ENCODE data around the gene EDA.

Gene EDA
- 0 to 1.1 (median 0.25) reads per million in 18 experiments for total RNA-seq

DNA sequence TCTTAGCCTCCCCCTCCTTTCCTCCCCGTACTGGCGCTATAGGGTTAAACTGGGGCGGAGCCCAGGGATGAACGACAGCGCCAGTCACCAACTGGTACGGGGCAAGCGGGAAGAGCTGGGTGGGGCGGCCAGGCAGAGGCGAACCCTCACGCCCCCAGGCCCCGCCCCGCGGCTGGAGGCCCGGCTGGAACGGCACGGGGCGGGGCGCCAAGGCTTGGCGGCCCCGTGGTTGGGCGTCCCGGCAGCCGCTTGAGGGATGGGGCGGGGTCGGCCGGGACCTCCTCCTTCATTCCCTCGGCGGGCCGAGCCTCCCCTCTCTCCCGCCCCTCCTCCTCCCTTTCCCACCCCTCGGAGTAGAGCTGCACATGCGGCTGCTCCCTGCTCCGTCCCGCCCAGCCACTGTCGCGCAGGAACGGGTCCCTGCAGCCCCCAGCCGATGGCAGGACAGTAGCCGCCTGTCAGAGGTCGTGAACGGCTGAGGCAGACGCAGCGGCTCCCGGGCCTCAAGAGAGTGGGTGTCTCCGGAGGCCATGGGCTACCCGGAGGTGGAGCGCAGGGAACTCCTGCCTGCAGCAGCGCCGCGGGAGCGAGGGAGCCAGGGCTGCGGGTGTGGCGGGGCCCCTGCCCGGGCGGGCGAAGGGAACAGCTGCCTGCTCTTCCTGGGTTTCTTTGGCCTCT lies at the start of gene EDA:
EDA (plus strand) TSS at position 335 of the 678 bp plus-strand sequence.
- DNase-seq: peak; percentile 58 to 61

DNA sequence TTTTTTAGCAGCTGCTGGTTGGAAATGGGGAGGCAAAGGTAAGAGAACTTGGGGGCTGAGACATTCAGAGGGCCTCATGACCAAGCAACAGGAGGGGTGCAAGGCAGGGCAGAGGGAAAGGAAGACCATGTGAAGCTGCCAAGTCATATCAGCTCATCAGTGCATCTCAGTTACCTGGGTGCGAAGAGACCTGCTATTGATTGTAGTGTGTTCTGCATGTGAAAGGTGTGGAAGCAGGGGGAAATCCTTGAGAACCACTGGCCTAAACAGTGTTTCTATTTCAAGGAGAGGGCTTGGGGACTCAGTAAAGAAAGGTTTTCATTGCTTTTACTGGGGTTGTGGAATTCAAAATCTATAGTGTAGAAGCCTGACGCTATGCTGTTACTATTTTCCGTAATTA lies 47.1 kb upstream of the EDA start:
- no peak for DNase-seq

DNA sequence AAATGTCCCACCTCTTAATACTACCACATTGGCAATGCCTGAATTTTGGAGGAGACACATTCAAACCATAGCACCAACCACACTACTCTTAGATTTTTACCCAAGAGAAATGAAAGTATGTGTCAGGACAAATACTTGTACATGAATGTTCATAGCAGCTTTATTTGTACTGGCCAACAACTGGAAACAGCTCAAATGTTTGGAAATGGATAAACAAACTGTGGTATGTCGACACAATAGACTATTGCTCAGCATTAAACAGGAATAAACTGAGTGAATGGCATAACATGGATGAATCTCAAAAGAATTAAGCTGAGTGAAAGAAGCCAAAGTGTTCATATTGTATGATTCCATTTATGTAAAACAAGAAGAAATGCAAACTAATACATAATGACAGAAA lies 18.5 kb upstream of the EDA start:
- no peak for DNase-seq

DNA sequence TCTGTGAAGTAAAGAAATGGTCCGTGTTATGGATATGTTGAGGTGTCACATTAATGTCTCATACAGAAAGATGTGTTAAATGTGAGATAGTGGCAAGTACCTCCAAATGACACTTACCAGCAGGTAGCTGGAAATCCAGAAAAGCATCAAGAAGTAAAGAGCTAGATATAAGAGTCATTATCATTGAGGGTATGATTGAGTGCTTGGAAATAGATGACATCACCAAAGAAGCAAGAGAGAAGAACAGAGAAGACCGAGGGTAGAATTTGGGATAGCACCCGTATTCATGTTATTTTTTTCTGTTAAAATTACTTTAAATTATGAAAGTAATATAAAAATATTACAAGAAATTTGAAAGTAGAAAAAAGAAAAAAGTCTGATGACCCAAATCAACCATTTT lies 15.7 kb upstream of the EDA start:
- DNase-seq: no peak

DNA sequence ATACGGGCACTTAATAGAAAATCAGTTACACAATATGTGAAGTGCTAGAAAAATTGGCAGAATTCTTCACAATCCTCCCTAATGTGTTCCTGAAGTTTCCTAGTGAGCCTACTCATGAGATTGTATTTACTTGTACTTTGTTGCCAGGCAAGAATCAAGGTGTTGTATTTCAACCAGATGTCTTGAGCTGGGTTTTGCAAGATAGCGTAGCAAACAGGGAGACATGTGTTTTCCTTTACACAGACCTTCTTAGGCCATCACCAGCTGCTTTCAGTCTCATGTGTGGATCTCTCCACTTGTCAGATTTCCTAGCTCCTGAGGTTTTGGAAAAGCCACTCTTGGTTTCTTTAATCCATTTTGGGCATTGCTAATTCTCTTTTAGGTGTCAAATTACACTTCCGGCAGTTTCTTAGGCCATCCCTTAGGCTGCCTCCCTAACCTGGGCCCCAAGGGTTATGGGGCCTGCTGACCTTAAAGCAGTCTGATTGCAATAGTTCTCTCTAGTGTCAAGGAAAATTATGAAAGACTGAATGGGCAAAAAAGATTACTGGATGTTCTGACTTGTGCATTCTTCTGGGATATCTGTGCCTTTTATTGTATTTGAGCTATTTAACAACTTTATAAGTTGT lies 12.2 kb upstream of the EDA start:
- DNase-seq: no peak

DNA sequence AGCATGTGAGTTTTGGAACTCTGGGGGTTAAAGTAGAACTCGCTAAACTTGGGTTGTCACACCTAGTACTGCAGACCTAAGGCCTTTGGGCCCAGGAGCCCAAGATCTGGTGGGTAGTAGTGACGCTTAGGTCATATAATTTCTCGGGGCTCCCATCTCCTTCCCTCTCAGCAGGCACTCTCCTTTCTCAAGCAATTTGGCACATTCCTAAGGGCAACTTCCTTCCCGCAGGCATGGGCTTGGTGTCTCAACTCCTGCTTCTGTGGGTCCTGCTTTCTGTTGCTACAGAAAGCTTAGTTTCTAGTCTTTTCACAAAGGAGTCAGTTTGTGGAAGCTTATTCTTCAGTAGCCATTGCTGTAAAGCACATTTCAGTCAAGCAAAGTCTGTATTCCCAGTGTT lies 10.4 kb upstream of the EDA start:
- no peak for DNase-seq

DNA sequence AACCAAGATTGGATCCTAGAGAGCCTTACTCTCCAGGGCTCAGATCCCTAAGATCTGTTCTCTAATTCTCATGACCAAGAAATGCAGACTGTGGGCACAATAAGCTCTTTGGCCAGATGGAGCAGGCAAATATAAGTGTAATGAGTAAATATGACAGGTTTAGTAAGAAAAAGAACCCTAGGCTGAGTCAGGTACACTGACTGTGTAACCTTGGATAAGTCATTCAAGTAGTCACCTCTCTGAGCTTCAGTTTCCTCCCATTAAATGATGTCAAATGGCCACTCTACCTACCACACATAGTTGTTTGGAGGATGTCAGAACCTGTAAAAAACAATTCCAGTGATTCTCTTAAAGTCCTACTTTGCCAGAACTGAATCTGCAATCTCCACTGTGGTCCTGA lies 8.3 kb upstream of the EDA start:
- no peak for DNase-seq

DNA sequence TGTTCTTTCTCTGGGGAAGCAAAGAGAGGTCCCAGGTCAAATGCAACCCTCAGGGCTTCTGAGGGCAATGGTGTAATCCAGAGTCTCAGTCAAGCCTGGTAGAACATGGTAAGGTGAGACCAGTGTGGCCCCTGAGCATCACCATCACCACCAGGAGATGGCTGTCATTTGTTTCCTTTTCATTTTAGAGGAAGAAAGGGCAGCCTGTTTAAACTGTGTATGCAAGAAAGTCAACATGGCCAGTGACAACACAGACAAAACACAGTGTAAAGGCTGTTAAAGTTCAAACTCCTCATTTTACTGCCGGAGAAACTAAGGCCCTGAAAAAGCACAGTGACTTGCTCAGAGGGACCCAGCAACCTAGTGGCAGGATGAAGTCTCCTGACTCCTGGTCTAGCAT lies 2.0 kb upstream of the EDA start:
- DNase-seq: no peak

DNA sequence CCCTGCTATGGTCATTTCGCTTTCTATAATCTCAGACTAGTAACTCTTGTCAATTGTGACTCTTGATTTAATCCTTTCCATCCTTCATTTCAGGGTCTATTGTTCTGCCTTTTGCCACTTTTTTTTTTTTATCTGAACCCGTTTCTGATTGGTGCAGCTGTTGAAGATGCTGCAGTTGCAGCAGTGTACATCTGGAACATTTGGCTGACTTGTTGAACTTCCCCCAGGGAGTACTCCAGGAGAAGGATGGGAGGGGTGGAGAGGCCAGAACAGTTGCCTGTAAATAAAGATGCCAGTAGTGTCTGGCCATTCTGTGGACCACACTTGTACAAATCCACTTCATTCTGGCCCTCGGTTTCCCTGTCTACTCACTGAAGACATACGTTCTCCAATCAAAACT lies 1.0 kb upstream of the EDA start:
- DNase-seq: no peak

DNA sequence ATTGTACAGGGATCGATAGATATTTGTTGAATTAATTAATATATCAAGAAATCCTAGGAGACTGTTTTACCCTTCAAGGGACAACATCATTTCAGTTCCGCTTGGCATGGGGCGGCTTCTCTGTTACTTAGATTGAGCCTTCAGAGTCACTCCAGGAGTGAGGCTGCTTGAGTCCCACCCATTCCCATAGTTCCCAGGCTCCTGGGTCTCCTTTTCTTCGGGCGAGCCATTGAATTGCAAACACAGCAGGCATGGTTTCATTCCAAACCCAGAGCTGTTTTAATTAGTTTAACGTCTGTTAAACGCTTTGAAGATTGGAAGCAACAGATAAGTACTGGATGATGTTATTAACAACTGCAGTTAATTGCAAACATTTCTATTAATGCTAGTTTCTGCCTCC lies 571 bp upstream of the EDA start:
- DNase-seq: no peak

DNA sequence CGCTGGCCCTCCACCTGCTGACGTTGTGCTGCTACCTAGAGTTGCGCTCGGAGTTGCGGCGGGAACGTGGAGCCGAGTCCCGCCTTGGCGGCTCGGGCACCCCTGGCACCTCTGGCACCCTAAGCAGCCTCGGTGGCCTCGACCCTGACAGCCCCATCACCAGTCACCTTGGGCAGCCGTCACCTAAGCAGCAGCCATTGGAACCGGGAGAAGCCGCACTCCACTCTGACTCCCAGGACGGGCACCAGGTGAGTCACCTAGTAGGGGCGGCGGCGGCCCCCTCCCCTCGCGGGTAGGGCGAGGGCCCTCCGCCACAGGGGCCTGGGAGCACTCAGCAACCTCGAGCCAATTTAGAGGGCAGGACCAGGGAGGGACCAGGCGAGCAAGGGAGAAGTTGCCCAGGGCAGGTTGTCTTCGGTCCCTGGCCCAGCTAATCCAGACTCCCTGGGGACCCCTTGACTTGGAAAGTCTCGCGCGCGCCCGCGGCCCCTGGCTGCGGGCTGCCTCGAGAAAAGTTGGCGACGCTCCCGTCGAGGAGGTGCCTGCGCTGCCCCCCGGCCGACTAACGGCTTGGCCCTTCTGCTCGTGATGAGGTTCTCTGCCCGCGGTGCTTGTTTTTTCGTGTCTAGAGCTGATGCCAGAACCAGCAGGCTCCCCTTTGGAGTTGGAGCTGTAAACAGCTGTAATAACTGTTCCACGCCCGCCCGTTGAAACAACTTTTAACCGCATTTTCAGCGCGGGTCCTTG lies 717 bp downstream of the EDA start:
- DNase-seq: no peak

DNA sequence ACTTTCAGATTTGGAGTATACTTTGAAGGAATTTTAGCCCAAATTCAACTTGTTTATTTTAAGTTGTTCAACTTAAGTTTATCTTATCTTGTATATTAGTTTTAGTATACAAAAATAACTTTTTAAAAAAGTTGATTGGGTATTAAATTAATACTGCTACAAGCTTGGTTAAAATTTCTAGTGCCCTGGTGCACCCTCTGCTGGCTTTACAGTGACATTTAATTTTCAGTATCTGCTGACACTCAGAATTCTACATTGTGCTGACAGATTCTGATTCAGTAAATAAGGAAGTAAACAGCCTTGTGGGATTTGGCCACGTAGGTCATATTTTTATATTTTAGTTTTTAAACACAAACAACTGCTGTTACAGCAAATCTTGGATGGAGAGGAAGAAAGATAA lies 2.9 kb downstream of the EDA start:
- DNase-seq: peak; percentile 18 to 48

DNA sequence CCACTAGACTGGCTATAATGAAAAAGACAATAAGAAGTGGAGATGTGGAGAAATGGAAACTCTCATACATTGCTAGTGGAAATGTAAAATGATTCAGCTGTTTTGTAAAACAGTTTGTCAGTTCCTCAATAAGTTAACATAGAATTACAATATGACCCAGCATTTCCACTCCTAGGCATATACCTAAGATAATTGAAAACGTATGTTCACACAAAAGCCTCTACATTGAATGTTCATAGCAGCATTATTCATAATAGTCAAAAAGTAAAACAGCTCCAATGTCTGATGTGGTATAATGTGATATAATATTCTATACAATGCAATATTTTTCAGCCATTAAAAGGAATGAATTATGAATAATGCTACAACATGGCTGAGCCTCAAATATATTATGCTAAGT lies 10.2 kb downstream of the EDA start:
- DNase-seq: no peak

DNA sequence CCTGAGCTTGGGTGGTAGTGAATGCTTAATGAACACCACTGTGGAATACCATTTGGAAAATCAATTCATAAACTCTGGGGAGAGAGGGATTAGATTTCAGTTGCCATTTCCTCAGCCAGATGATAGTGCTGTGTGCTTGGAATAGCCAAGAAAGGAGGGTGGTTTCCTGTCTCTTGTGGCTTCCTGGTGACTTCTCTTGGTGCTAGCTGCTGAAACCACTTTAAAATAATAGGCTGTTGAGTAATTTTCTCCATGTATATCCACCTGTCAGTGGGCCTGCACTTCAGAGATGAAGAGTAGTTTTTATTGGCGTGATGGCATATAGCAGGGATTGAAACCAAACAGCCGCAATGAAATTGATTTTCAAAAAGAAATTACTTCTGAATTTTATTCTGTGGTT lies 11.8 kb downstream of the EDA start:
- no peak for DNase-seq

DNA sequence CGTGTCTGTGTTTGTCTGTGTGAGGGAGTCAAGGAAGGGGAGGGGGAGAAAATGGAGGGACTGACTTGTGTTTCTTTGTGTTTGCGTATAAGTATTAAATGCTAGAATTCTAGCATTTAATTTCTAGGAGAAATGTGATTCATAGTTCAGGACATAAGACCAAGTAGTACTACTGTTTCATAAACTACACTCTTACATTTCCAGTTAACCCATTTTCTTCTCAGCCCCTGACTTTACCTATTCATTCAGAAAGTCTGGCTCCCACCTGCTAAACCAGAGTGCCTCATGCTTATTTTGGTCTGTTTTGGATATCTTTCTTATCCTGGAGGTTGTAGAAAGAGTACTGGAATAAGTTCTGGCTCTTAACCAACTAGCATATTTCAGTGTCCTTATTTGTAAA lies 14.2 kb downstream of the EDA start:
- DNase-seq: no peak

DNA sequence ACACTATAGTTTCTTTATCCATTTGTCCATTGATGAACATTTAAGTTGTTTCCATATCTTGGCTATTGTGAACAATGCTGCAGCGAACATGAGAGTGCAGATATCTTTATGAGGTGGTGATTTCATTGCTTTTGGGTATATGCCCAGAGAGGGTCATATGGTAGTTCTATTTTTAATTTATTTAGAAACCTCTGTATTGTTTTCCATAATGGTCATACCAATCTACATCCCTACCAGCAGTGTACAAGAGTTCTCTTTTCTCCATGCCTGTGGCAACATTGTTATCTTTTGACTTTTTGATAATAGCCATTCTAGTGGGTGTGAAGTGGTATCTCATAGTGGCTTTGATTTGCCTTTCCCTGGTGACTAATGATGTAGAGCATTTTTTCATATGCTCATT lies 48.8 kb downstream of the EDA start:
- no peak for DNase-seq

DNA sequence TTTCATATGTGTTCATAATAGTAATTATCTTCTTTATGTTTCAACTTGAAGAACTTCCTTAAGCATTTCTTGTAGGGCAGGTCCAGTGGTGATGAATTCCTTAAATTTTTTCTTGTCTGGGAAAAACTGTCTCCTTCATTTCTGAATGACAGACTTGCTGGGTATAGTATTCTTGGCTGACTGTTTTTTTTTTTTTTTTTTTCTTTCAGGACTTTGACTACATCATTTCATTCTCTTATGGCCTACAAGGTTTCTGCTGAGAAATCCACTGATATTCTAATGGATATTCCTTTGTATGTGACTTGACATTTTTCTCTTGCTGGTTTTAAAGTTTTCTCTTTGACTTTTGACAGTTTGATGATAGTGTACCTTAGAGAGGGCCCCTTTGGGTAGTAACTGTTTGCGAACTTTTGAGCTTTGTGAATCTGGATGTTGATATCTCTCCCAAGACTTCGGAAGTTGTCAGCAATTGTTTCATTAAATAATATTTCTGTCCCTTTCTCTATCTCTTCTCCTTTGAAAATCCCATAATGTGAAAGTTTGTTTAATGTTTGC lies 54.2 kb downstream of the EDA start:
- no peak for DNase-seq

DNA sequence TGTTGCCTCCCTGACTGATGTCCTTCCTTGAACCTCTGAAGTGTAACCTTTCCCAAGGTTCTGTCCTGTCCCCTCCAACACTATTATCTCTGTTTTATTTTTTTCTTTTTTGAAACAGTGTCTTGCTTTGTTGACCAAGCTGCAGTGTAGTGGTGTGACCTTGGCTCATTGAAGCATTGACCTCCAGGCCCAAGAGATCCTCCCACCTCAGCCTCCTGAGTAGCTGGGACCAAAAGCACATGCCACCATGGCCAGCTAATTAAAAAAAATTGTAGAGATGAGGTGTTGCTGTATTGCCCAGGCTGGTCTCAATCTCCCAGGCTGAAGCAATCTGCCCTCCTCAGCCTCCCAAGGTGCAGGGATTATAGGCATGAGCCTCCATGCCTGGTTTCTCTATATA lies 59.0 kb downstream of the EDA start:
- no peak for DNase-seq

DNA sequence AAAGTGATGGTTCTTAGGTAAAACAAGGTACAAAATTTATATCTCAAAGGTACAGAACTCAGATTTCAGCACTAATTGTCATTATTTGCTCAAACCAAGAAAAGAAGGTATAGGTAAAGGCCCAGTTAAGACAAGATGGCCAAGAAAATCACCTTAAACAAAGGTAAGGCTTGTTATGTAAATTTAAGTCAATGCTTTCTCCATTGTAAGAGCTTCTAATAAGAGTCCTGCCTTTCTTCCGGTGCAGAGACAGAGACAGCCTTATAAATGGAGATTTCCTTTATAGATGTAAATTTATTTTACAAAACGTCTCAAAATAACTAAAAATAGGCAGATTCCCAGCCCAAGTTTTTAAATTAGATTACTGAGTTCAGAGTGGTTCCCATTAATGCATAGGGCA lies 89.9 kb downstream of the EDA start:
- no peak for DNase-seq

DNA sequence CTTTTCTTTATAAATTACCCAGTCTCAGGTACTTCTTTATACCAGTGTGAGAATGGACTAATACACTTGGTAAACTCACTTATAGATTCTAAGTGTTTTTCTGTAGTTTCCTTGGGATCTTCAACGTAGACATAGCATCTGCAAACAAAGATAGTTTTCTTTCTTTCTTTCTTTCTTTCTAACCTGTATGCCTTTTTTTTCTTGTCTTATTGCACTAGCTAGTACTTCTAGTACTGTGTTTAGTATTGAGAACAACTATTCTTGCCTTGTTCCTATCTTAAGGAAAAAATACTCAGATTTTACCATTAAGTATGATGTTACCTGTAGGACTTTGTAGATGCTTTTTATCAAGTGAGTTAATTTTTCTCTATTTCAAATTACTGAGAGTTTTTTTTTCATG lies 102.2 kb downstream of the EDA start:
- no peak for DNase-seq

DNA sequence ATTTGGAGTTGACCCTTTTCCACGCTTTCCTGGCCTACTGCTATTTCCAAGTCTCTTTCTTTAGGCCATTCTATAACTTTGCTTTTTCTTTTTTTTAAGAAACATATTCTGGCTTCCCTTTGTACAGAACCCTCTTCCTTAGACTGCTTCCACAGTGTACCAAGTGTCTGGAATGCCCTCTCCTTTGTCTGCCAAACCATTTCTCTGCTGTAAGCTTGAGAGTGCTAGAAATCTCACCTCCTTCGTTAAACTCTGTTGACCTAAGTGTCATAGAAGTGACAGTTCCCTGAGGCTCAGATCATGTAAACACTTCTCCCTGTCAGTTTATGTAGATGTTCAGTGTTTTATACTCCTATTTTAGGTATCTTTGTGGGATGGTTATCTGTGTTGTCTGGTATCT lies 108.4 kb downstream of the EDA start:
- DNase-seq: no peak

DNA sequence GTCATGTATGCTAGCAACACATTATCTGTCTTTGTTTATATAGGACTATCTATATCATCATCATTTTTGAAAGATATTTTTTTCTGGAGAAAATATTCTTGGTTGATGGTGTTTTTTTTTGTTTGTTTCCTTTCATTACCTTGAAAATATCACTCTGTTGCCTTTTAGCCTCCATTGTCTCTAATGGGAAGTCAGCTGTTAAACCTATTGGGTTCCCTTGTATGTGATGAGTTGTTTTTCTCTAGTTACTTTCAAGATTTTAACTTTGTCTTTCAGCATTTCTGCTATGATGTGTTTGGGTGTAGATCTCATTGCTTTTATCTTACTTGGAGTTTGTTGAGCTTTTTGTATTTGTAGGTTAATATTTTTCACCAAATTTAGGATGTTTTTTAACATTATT lies 124.4 kb downstream of the EDA start:
- DNase-seq: no peak

DNA sequence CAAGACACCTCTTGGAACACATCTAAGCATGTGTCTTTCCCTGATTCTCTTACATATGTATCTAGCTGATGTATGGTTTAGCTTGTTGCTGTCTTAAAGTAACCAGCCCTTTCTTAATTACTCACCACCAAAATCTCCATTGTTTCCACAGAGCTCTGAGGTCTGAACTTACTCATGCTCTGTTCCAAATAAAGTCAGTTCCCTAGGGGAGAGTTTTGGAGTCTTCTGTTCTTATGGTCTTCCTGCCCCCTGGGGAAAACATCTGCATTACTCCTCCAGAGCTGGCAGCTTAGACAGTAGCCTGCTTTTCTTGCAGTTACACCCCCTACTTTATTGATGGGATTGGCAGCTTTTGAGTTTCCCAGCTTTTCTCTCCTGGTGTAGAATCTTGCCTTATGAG lies 125.8 kb downstream of the EDA start:
- DNase-seq: no peak

DNA sequence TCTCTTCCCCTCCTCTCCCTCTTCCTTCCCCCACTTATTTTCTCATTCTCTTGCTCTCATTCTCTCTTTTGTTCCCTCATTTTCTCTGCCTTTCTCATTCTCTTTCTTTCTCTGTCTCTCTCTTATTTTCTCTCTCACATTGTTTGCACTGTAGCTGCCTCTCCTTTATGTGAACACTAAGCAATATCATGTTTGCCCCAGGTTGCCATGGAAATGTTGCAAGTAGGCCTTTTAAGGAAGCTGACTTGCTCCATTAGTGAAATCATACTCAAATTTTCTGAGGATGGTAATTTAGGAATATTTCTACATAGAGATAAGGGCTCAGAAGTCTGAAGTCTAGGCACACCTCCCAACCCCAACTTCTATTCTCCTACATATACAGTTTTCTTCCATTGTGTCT lies 130.1 kb downstream of the EDA start:
- no peak for DNase-seq

All from inflammatory macrophage (primary cell).